GM12878 (cell line): ENCODE measurements around the gene SYCP3.

Experiments
- CTCF ChIP-seq, 3 experiments: IDR thresholded peaks in 2 of 3; conservative IDR thresholded peaks in 1 of 3; 2 replicates each; pipeline ENCODE4 v1.5.1; 2011; ENCODE audit warnings: low read depth in 3 of 3, low read length in 3 of 3, mild to moderate bottlenecking in 3 of 3, control low read depth in 2 of 3, moderate library complexity in 2 of 3, inconsistent platforms in 1 of 3, mixed read lengths in 1 of 3; ENCODE audit not compliant: control insufficient read depth in 2 of 3, insufficient read depth in 1 of 3; ENCODE audit errors: extremely low read depth in 1 of 3
- JUND ChIP-seq: IDR thresholded peaks from 2 replicates; pipeline ENCODE4 v1.6.1; 2012; ENCODE audit warnings: low read depth, mild to moderate bottlenecking, low read length, improper control_type of control experiment, moderate library complexity
- POLR2A ChIP-seq: IDR thresholded peaks from 2 replicates; pipeline ENCODE4 v1.6.1; 2011; ENCODE audit warnings: low read depth, mild to moderate bottlenecking, low read length
- REST ChIP-seq: IDR thresholded peaks from 2 replicates; pipeline ENCODE4 v1.6.1; 2012; ENCODE audit warnings: mild to moderate bottlenecking, low read depth, low read length
- RUNX3 ChIP-seq: IDR thresholded peaks from 2 replicates; pipeline ENCODE4 v1.6.1; 2012; ENCODE audit warnings: low read length, inconsistent platforms
- SMAD1 ChIP-seq: fragments of 450-650 bp; IDR thresholded peaks from 2 replicates; pipeline ENCODE4 v1.6.1; 2018; ENCODE audit warnings: mild to moderate bottlenecking, low read depth; ENCODE audit not compliant: partially characterized antibody
- SMAD5 ChIP-seq: IDR thresholded peaks from 2 replicates; pipeline ENCODE4 v1.6.1; 2016; ENCODE audit warnings: antibody characterized with exemption, low read depth
- SPI1 ChIP-seq: IDR thresholded peaks from 2 replicates; pipeline ENCODE4 v1.6.1; 2011; ENCODE audit warnings: low read depth, mild to moderate bottlenecking, low read length, moderate library complexity, borderline replicate concordance; ENCODE audit not compliant: insufficient read depth
- TAF1 ChIP-seq: IDR thresholded peaks from 2 replicates; pipeline ENCODE4 v1.6.1; 2011; ENCODE audit warnings: mild to moderate bottlenecking, low read depth, low read length, borderline replicate concordance
- USF1 ChIP-seq: IDR thresholded peaks from 2 replicates; pipeline ENCODE4 v1.6.1; 2011; ENCODE audit warnings: borderline replicate concordance, low read depth, mild to moderate bottlenecking, moderate library complexity, mixed read lengths, low read length; ENCODE audit not compliant: insufficient read depth; ENCODE audit errors: extremely low read length
- ZZZ3 ChIP-seq: IDR thresholded peaks from 2 replicates; pipeline ENCODE4 v1.6.1; 2011; ENCODE audit warnings: low read depth; ENCODE audit not compliant: control insufficient read depth, insufficient read length
- TF ChIP-seq, protein P1 (sequence below): IDR thresholded peaks from 2 replicates; pipeline ENCODE4 v1.6.1; 2012; ENCODE audit warnings: low read length, inconsistent platforms

DNA sequence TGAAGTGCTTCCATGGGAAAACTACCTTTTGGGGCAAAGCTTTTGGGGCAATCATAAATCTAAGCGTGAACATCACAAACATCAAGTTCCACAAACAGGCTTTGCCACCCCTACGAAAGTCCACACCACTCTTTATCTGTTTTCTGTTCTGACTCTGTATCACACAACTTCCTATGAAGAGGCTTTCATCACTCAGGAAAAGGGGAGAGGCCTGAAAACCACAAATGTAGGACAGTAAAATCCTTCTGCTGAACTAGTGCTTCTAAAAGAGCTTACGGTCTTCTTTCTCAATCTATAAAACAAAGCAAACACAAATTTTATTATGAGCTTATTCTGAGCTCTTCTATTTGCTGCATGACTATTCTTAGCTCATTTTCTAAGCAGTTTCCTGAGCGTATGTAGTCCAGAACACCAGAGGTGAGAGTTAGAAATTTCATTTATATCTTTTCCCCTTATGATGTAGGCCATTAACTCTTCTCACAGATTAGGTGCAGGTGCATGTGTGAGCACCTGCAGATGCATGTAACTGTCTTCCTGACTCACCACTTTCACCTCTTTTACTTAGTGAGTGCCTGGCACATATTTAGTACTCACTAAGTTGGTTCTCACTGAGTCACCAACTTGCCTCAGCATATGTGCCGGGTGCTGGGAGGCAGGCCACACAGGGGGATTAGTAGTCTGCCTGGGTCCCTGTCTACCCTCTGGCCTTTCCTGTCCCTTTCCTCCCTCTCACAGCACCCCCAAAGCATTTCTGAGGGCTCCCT lies 32.9 kb upstream of the SYCP3 start:
- TF ChIP-seq SPI1 = no peak
- no peak for TF ChIP-seq SMAD1
- no peak for TF ChIP-seq CTCF (IDR thresholded peaks at IDR 0.05 in 2 of 3, conservative IDR thresholded peaks at IDR 0.05 in 1 of 3; ENCODE audit: control insufficient read depth in 2 of 3, extremely low read depth in 1 of 3, insufficient read depth in 1 of 3, low read depth in 3 of 3, low read length in 3 of 3)
- TF ChIP-seq, protein P1, sequence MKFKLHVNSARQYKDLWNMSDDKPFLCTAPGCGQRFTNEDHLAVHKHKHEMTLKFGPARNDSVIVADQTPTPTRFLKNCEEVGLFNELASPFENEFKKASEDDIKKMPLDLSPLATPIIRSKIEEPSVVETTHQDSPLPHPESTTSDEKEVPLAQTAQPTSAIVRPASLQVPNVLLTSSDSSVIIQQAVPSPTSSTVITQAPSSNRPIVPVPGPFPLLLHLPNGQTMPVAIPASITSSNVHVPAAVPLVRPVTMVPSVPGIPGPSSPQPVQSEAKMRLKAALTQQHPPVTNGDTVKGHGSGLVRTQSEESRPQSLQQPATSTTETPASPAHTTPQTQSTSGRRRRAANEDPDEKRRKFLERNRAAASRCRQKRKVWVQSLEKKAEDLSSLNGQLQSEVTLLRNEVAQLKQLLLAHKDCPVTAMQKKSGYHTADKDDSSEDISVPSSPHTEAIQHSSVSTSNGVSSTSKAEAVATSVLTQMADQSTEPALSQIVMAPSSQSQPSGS = no peak
- no peak for TF ChIP-seq ZZZ3
- TF ChIP-seq SMAD5 = no peak
- no peak for TF ChIP-seq TAF1
- TF ChIP-seq REST = no peak
- no peak for TF ChIP-seq USF1
- no peak for TF ChIP-seq POLR2A
- no peak for TF ChIP-seq JUND
- no peak for TF ChIP-seq RUNX3
